Muscle of arm (tissue), 12 donors: ENCODE measurements around the gene TTLL10. TPM values are rescaled to one million over a fixed set of nuclear protein-coding genes. Genes with fewer than 3 reads are reported as not detected.

Experiments used
- DNase-seq: peaks from one replicate; pipeline ENCODE4 v3.0.0-alpha.2; 2013
- polyA plus RNA-seq, 12 donors: library from polyadenylated mRNA; unstranded; fragments of 120-200 nt; gene quantifications; one replicate each; pipeline ENCODE4 v1.2.1, GENCODE V29; 2013; ENCODE audit not compliant: insufficient read length in 12 of 12

Gene TTLL10
- polyA plus RNA-seq, 12 donors: 0.10 to 0.72 (median 0.33) TPM; not detected in 5

DNA sequence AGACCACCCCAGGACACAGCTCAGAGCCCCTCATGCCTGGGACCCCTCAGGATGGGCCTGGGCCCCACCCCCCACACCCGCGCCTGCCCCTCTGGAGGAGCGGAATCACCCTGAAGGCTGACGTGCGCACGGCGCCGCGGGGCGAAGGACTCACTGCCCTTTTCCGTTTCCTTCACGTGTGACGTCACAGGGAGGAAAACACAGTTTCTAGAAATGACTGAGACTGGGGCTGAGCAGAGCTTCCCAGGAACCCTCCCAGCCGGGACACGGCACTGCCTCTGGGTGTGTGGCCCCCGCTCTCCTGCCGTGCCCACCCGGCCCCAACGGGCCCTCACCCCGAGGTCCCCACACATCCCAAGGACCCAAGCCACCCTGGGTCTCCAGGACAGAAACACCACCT is 45.7 kb downstream of the TTLL10 start:
- DNase-seq: no peak

DNA sequence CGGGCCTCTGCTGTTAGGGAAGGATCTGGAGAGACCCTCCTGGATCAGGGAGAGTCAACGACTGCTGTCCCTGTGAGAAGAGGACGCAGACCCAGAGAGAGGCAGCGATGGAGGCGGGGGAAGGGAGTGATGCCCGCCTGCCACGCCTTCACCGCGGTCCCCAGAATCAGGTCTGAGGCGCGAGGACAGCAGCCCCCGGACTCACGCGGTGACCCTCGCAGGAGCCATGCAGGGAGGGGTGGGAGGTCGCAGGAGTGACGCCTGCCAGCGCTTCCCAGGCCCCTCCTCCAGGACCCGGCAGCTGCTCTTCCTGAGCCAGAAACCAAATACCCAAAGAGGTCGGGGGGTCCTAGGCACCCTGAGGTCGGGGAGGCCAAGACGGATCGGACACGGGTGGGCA is 46.5 kb downstream of the TTLL10 start:
- no peak for DNase-seq

DNA sequence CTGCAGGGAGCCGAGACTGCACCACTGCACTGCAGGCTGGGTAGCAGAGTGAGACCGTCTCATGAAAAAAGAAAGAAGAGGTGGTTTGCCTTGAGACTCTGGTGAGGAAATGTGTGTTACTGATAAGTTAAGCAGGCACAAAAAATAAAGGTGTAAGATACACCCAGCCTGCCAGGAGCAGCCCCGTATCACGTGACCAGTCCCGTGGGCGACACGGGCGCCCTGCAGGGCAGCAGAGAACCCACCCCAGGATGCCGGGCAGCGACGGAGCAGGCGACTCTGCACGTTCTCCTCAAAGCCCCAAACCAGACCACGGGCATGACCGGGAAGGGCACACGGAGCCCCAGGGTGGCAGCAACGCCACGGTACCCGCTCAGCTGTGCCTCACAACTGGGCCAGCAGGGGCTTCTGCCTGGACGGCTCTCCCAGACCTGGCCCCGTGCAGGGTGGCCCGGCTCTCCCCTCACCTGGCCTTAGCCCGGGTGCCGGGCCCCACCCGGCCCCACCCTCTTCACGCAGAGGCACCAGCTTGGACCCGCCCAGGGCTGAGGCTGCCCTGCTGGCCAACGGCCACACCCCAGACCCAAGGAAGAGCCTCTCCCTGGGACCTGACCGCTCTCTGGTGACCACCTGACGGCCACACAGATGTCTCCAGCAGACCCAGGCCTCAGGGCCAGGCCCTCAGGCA is 48.4 kb downstream of the TTLL10 start:
- DNase-seq: no peak

DNA sequence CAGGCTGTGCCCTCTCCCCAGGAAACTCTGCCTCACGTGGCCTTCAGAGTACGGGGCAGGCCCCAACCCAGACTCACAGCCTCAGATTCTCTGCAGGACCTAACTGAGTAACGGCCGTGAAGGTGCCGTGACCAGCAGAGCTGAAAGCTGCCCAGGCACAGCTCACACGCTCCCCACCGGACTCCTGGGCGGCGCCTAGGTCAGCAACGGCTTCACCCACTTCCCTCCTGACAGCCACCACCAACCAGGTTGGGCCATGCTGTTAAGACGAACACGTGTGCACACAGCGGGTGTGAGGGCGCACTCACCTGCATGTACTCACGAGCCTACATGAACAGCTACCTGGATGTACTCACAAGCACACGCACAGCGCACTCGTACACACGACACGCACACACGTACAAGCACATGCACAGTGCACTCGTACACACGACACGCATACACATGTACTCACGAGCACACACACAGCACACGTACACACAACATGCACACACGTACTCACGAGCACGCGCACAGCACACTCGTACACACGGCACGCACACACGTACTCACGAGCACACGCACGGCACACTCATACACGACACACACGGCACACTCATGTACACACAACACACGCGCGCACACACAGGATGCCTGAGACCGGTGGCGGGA is 49.0 kb downstream of the TTLL10 start:
- DNase-seq: no peak

DNA sequence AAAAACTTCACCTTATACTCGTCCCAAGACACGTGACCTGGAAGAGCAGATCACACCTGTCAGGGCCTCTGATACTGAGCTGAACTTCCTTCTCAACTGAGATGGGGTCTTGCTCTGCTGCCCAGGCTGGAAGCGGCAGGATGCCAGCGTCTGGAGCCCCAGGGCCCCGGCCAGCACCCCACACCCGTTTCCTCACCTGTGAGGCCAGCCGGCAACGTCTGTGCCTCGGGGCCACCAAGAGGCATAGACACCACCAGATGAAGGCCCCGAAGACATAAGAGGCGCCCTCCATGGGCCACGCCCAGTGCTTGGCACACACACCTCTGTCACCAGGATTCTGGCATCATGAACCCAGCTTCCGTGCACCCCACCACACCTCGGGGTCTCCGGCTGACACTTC is 49.6 kb downstream of the TTLL10 start:
- no peak for DNase-seq

DNA sequence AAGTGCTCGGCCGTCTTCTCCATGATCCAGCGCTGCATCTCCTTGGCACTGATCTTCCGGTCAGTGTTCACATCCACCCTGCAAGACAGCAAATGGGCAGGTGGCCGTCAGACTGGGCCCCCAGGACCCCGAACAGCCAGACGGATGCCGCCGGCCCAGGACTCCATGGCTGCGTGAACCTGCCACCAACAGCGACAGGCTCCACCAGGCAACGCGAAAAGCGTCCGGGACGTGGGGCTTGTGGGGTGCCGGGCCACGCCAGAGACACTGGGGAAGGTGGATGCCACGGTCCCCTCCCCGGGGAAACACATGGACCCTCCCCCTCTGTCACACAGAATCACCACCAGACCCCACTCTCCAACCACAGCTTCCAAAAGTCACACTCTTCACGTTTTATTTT is 50.2 kb downstream of the TTLL10 start:
- no peak for DNase-seq

DNA sequence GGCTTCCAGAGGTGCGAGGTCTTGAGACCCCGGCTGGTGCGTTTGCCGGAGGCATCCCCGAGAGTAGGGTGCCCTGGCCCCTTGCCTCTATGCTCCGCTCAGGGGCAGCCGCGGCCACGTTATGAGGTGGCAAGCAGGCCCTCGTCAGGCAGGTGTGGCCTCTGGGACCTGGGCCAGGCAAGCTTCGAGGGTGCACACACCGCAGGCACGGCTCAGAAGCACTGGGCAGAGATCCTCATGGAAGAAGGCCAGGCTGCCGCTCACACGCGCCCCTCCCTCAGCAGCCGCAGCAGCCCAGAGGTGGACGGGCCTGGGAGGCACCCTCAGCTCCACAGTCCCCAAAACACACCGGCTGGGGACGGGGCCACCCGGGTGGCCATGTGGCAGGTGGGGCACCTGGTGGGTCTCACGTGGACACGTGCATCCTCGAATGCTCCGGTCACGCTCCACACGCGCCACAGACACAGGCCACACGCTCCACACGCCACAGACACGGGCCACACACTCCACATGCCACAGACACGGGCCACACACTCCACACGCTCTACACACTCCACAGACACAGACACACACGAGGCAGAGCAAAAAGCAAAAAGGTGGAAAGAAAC is 51.7 kb downstream of the TTLL10 start:
- DNase-seq: no peak

DNA sequence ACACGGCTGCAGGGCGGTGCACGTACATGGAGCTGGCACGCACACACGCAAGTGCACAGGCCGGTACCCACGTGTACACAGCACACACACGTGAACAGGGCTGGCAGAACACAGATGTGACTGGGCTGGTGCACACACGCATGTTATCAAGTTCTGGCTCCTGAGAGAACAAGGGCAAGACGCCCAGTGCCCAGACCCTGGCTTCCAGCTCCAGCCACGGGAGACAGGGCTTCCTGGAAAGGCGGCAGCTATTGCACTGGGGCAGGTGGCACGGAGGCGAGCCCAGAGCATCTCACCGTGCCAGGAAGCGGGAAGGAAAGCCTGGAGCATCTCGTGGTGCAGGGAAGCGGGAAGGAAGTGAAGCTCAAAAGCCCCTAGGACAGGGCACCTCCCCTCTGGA is 52.2 kb downstream of the TTLL10 start:
- no peak for DNase-seq

DNA sequence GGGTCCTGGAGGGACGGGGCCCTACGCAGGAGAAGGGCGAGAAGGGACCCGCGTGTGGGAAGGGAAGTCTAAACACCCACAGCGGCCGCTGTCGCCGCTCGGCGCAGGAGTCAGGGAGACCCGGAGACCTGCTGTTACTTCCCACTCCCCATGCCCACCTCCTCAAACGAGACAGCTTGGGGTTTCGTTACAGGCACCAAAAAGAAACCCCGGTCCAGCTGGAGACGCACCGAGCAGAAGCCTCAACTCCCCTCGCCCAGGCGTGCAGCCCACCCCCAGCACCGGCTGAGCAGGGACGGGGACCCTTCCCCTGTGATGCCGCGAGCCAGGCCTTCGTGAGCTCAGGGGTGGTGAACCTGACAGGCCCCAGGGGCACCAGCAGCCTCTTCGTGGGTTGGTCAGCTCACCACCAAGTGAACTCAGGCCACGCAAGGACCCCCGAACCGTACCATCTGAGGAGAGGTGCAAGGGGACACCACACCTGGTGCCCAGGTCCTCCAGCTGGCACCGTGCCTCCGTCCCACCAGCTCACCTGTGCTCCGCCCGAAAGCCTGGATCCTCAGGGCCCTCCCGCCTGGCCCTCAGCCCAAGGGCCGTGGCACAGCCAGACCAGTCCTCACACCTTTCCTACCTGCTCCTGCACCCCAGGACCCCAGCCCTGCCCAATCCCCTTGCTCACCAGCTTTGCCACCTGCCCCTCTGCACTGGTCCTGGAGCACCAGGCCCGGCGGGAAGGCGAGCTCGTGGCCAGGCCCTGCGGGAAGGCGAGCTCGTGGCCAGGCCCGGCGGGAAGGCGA is 53.1 kb downstream of the TTLL10 start:
- DNase-seq: no peak

DNA sequence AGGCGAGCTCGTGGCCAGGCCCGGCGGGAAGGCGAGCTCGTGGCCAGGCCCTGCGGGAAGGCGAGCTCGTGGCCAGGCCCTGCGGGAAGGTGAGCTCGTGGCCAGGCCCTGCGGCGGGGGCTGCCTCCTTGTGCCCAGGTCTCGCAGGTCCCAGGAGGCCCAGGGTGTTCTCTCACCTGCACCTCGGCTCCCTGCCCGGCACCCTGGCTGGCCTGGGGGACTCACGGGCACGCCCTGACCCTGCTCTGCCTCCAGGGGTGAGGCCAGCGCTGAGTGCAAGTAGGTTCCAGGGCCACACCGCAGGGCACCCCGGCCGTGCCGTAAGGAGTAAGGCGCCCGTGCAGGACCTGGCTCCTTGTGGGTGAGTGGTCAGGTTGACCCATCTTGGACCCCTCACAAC is 53.7 kb downstream of the TTLL10 start:
- no peak for DNase-seq

DNA sequence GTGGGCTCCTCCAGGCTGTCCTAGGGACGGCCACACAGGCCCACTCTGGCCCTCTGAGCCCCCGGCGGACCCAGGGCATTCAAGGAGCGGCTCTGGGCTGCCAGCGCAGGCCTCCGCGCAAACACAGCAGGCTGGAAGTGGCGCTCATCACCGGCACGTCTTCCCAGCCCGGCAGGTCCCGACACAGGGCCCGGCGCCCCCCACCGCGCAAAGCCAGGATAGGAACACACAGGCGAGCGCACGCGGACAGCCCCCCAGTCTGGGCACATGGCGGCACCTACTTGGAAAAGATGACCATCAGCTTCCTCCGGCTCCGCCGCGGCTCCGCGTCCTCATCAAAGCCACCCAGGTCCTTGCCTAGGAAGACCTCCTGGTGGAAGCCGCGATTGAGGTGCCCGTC is 54.5 kb downstream of the TTLL10 start:
- no peak for DNase-seq

DNA sequence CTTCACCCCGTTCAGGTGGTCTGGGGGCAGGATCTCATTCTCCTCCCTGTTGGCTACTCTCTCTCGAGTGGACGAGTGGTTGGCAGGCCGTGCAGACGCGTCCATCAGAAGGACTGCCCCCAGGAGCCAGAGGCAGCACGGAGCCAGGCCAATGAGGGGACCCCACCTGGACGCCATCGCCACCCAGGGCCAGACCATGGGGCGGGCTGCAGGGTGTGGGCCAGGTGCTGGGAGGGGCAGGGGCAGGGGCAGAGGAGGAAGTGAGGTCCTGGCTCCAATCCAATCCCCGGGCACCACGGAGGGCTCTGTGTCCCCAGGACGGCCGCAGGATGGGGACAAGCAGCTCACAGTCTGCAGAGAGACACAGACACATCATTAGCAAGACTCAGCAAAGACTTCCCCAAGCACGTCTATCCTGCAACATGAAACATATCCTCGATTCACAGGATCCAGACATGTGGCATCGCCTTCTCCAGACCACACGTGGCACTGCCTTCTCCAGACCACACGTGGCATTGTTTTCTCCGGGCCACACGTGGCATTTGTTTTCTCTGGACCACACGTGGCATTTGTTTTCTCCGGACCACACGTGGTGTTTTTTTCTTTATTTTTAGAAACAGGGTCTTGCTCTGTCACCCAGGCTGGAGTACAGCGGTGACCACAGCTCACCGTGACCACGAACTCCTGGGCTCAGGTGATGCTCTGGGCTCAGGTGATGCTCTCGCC is 55.1 kb downstream of the TTLL10 start:
- DNase-seq: no peak

DNA sequence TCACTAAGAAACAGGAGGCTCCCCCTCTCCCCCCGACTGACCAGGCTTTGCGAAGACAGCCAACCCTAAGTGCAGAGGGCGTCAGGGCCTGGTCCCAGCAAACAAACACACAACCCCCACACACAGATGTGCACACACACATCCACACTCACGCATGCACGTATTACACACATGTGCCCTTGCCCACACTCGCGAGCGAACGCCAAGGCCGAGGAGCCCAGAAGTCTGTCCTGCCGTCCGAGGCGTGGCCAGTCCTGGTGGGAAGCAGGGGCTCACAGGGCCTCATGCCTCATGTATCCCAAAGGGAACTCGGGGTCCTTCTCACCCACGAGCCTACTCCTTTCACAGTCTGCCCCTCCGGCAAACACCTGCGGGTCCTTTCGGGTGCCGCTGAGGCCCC is 56.1 kb downstream of the TTLL10 start:
- no peak for DNase-seq

DNA sequence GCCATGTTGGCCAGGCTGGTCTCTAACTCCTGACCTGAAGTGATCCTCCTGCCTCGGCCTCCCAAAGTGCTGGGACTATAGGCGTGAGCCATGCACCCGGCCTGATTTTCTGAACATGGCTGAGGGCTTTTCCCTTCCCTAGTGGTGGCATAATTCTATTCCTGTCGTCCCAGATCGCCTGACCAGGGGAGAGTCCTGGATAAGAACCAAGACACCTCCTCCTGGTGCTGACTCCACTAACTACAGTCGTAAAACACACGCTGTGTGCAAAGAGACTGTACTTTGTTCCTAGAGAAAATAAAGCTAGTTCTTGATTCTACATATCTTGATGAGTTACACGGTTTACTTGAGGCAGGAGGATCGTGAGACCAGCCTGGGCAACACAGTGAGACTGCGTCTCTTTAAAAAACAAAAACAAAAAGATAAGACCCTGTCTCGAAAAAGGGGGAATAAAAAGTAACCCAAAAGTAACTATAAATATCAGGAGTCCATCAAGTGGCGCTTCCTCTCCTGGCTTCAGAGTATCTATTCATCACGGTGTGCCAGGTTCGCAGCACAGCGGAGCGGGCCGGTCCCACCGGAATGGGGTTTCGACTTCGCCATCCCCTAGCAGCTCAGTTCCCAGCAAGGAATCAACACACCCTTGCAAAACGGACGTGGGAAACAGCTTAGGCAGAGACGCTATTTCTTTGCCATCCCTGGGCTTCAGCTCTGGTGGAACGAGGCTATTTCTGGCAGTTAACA is 57.1 kb downstream of the TTLL10 start:
- no peak for DNase-seq

DNA sequence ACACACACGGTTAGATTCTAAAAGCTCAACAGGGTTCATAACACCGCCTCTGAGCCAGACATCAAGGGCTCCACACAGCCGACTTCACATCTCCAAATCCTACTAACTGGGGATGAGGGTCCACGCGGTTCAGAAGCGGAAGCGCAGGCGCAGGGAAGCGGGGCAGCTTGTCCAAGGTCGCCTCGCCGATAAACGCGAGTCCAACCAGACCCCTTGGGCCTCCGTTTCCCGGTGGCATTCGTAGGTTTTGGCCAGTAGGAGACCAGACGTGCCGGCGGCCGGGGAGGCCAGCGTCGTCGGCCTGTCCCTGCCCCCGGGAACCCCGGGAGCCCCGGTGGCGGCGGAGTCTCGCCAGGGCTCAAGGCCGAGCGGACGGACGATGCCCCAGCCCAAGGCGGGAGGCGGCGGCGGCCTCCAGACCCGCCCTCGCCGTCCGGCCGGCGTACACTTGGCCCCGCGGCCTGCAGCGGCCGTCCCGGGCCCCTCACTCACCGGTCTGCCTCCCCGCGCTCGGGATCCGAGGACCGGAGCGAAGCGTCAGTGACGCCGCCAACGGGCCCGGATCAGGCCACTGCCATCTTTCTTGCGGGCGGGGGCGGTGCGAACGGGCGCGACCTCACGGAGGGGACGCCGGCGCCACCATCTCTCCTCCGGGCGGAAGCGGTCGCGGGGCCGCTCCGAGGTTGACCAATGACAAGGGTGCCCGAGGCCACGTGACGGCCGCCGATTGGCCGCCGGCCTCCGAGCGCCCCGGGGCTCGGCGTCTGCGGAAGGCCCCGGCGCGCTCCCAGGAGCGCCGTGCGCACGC is 57.9 kb downstream of the TTLL10 start, which contains the start of gene SDF4:
Gene SDF4 (minus strand): TSS at position 602 of the 808 bp plus-strand sequence. CDS start 3,229 bp downstream, outside the sequence.
- DNase-seq: peak; percentile 96

DNA sequence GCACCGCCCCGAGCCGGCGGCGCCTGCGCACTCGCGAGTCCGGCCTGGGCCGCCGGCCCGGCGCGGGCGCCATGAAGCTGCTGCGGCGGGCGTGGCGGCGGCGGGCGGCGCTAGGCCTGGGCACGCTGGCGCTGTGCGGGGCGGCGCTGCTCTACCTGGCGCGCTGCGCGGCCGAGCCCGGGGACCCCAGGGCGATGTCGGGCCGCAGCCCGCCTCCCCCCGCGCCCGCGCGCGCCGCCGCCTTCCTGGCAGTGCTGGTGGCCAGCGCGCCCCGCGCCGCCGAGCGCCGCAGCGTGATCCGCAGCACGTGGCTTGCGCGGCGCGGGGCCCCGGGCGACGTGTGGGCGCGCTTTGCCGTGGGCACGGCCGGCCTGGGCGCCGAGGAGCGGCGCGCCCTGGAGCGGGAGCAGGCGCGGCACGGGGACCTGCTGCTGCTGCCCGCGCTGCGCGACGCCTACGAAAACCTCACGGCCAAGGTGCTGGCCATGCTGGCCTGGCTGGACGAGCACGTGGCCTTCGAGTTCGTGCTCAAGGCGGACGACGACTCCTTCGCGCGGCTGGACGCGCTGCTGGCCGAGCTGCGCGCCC is 58.6 kb downstream of the TTLL10 start, which contains the start of gene B3GALT6:
Gene B3GALT6 (plus strand): TSS at position 30 of the 588 bp plus-strand sequence. CDS start 42 bp downstream, at position 72.
- DNase-seq: no peak

DNA sequence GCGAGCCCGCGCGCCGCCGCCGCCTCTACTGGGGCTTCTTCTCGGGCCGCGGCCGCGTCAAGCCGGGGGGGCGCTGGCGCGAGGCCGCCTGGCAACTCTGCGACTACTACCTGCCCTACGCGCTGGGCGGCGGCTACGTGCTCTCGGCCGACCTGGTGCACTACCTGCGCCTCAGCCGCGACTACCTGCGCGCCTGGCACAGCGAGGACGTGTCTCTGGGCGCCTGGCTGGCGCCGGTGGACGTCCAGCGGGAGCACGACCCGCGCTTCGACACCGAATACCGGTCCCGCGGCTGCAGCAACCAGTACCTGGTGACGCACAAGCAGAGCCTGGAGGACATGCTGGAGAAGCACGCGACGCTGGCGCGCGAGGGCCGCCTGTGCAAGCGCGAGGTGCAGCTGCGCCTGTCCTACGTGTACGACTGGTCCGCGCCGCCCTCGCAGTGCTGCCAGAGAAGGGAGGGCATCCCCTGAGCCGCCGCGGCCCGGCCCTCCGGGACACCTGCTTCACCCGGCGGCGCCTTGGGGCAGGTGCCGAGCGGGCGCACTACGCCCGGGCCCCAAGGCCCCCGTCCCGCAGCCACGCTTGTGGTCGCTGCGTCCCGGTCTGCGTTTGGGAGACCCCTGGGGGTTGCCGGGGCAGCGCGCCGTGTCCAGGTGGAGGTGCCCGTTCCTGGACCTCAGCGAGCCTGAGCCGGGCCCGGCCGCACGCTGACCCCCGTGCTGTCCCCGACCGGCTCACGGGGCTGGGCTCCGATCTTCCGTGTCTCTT is 59.3 kb downstream of the TTLL10 start:
- DNase-seq: no peak

DNA sequence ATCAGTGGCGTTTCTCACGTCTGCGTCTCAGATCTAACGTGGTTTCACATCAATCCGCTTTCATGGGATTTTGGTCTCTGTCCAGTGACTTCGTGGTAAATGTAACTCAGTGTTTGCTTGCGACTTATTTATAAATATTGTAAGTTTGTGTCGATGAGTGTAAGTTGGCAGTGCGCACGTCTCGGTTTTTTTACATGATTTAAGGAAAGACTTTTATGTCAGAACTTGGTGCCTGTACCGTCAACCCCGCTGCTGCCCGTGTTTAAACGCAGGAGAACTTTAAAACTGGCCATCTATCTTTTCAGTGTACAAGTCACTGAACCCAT is 59.9 kb downstream of the TTLL10 start:
- no peak for DNase-seq
